ENCODE results near the gene CMTM7. TPM values are rescaled to one million over a fixed set of nuclear protein-coding genes. Genes with fewer than 3 reads are reported as not detected.

Gene CMTM7
- total and polyA plus RNA-seq, 7 experiments from 2014 or later: 38.6 to 157 (median 53.0) TPM

- Histone ChIP-seq H3K9me3 (ENCODE audit: control insufficient read depth in 2 of 3, low read length in 3 of 3) (no peaks in the 10 kb centered on the region), H3K27me3 (ENCODE audit: control insufficient read depth in 2 of 2, insufficient read depth in 2 of 2, low read length in 2 of 2) (no peaks in the 10 kb centered on the region), H3K36me3 (ENCODE audit: control insufficient read depth in 2 of 3, insufficient read depth in 3 of 3, low read length in 3 of 3) (peaks cover 0 to 4% (median 0%) of the 10 kb centered on the region in 3 experiments), H3K27ac (ENCODE audit: low read depth, low read length) (no peak overlapping the region), H3K4me1 (ENCODE audit: control insufficient read depth in 2 of 2, insufficient read depth in 2 of 2, low read length in 2 of 2) (no peaks in the 10 kb centered on the region), H3K4me3 (ENCODE audit: low read length) (no peak overlapping the region)
- ChIA-PET POLR2A (no interaction called here), CTCF (no interaction called here)
- no peak overlapping the region for H3K4me3 Mint-ChIP-seq
- no peaks in the 10 kb centered on the region for H3K9me3 Mint-ChIP-seq
- intact Hi-C loops (cut with micrococcal nuclease): no loop called here
- ATAC-seq (no peak), DNase-seq (no peak)
- peaks cover 0 to 21% (median 8%) of the 10 kb centered on the region in 7 donors for H3K4me1 Mint-ChIP-seq
- no peaks in the 10 kb centered on the region for H3K27me3 Mint-ChIP-seq
- peaks cover 0 to 35% (median 25%) of the 10 kb centered on the region in 5 donors for H3K36me3 Mint-ChIP-seq
- peak overlapping the region in 2 of 9 donors; percentile 13 to 42 for H3K27ac Mint-ChIP-seq
These were observed 35.8 kb upstream of the CMTM7 start for GRCh38 chr3:32355751-32356291.

- H3K27me3 Mint-ChIP-seq: no peaks in the 10 kb centered on the region
- CTCF ChIA-PET: interaction anchor here (0.6 kb wide), 1 partner anchor 41 kb away, joined by 6 read pairs; no protein-coding TSS in a partner anchor
- intact Hi-C loops (cut with micrococcal nuclease): no loop called here
These were observed 31.7 kb upstream of the CMTM7 start for GRCh38 chr3:32359766-32360492.

DNA sequence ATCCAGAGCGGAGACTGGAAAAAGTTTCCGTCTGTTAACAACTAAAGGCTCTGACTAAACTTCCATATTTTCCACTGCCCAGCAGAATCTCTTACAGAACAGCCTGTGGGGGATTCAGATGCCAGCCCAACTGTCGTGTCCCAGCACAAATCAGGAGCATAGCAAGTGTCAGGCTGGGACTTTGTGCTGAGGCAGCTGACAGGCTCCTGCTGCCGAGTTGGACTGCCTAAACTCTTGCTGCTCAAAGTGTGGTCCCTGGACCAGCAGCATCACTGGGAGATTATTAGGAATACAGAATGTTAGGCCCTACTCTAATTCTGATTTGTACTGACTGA, 31.2 kb upstream of the CMTM7 start:
- peaks cover 0 to 44% (median 23%) of the 10 kb centered on the region in 5 donors for H3K36me3 Mint-ChIP-seq
- H3K4me3 Mint-ChIP-seq: no peak overlapping the region
- H3K27me3 ChIP-seq (ENCODE audit: control insufficient read depth in 2 of 2, insufficient read depth in 2 of 2, low read length in 2 of 2): no peaks in the 10 kb centered on the region
- DNase-seq (no peak), ATAC-seq (no peak)
- H3K9me3 Mint-ChIP-seq: no peaks in the 10 kb centered on the region
- intact Hi-C loops (cut with micrococcal nuclease): no loop called here
- peaks cover 0 to 9% (median 4%) of the 10 kb centered on the region in 7 donors for H3K4me1 Mint-ChIP-seq
- H3K27me3 Mint-ChIP-seq: no peaks in the 10 kb centered on the region
- H3K27ac Mint-ChIP-seq: no peak overlapping the region
- H3K4me1 ChIP-seq (ENCODE audit: control insufficient read depth in 2 of 2, insufficient read depth in 2 of 2, low read length in 2 of 2): no peaks in the 10 kb centered on the region
- H3K9me3 ChIP-seq (ENCODE audit: control insufficient read depth in 2 of 3, low read length in 3 of 3): no peaks in the 10 kb centered on the region
- POLR2A ChIA-PET: no interaction called here
- H3K36me3 ChIP-seq (ENCODE audit: control insufficient read depth in 2 of 3, insufficient read depth in 3 of 3, low read length in 3 of 3): peaks cover 0 to 4% (median 0%) of the 10 kb centered on the region in 3 experiments
- CTCF ChIA-PET: no interaction called here
- no peak overlapping the region for H3K4me3 ChIP-seq (ENCODE audit: low read length)
- H3K27ac ChIP-seq (ENCODE audit: low read depth, low read length): no peak overlapping the region

More at GRCh38 chr3:32359766-32360492, 31.7 kb upstream of the CMTM7 start:
- Mint-ChIP-seq H3K4me3 (no peak overlapping the region), H3K27ac (peak overlapping the region in 3 of 9 donors; percentile 27 to 67 (median 51)), H3K4me1 (peaks cover 0 to 13% (median 3%) of the 10 kb centered on the region in 7 donors), H3K9me3 (no peaks in the 10 kb centered on the region), H3K36me3 (peaks cover 0 to 47% (median 27%) of the 10 kb centered on the region in 5 donors)
- Histone ChIP-seq H3K27me3 (ENCODE audit: control insufficient read depth in 2 of 2, insufficient read depth in 2 of 2, low read length in 2 of 2) (no peaks in the 10 kb centered on the region), H3K9me3 (ENCODE audit: control insufficient read depth in 2 of 3, low read length in 3 of 3) (no peaks in the 10 kb centered on the region), H3K36me3 (ENCODE audit: control insufficient read depth in 2 of 3, insufficient read depth in 3 of 3, low read length in 3 of 3) (peaks cover 0 to 4% (median 0%) of the 10 kb centered on the region in 3 experiments), H3K4me3 (ENCODE audit: low read length) (no peak overlapping the region), H3K4me1 (ENCODE audit: control insufficient read depth in 2 of 2, insufficient read depth in 2 of 2, low read length in 2 of 2) (no peaks in the 10 kb centered on the region), H3K27ac (ENCODE audit: low read depth, low read length) (no peak overlapping the region)
- ATAC-seq (no peak), DNase-seq (no peak)
- POLR2A ChIA-PET: no interaction called here

DNA sequence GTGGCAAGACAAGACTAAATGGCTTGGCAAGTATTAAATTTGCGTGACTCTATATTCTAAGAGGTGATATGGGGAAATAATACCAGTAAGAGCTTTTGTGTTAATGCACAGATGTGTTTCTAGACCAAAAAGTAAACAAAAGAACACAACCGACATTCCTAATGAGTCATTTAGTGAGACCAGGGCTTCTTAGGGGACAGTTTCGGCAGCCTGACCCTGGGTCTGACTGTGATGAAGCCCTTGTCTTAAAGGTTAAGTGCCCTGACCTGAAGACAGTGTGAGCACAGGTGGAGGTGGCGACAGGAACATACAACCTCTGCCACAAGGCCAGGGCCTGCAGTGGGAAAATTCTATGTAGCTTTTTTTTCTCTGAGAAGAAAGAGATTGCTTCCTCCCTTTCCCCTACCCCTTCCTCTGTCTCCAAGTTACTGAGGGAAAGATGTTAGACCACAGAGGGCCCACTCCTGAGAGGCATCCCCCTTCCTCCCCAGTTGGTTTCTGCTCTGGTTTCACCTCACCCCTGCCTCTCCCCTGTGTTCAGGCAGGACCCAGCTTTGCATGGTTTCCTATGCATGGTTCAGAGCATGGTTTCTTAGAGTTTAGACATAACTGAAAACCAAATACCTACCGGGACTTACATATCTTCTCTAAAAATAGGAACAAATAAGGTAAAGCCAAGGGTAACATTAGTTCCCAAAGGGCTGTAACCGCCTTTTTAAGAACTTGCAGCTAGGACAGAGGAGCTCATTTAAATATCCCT, 24.8 kb upstream of the CMTM7 start:
- POLR2A ChIA-PET: interaction anchor here (0.8 kb wide), 2 partner anchors 11 to 59 kb away, joined by 3 read pairs; no protein-coding TSS in a partner anchor
- CTCF ChIA-PET: interaction anchor here (1.9 kb wide), 1 partner anchor 101 kb away, joined by 7 read pairs; no protein-coding TSS in a partner anchor
- no peaks in the 10 kb centered on the region for H3K27me3 Mint-ChIP-seq
- Histone ChIP-seq H3K36me3 (ENCODE audit: control insufficient read depth in 2 of 3, insufficient read depth in 3 of 3, low read length in 3 of 3) (no peaks in the 10 kb centered on the region), H3K4me3 (ENCODE audit: low read length) (no peak overlapping the region), H3K27ac (ENCODE audit: low read depth, low read length) (no peak overlapping the region), H3K9me3 (ENCODE audit: control insufficient read depth in 2 of 3, low read length in 3 of 3) (no peaks in the 10 kb centered on the region), H3K4me1 (ENCODE audit: control insufficient read depth in 2 of 2, insufficient read depth in 2 of 2, low read length in 2 of 2) (peaks cover 0 to 12% of the 10 kb centered on the region in 2 donors), H3K27me3 (ENCODE audit: control insufficient read depth in 2 of 2, insufficient read depth in 2 of 2, low read length in 2 of 2) (no peaks in the 10 kb centered on the region)
- peaks cover 14 to 46% (median 38%) of the 10 kb centered on the region in 7 donors for H3K4me1 Mint-ChIP-seq
- peaks cover 0 to 28% (median 5%) of the 10 kb centered on the region in 5 donors for H3K36me3 Mint-ChIP-seq
- ATAC-seq (no peak), DNase-seq (no peak)
- H3K4me3 Mint-ChIP-seq: no peak overlapping the region
- H3K9me3 Mint-ChIP-seq: peaks cover 0 to 1% (median 0%) of the 10 kb centered on the region in 11 donors
- peak overlapping the region in 8 of 9 donors; percentile 75 to 97 (median 86) for H3K27ac Mint-ChIP-seq
- intact Hi-C loops (cut with micrococcal nuclease): no loop called here

DNA sequence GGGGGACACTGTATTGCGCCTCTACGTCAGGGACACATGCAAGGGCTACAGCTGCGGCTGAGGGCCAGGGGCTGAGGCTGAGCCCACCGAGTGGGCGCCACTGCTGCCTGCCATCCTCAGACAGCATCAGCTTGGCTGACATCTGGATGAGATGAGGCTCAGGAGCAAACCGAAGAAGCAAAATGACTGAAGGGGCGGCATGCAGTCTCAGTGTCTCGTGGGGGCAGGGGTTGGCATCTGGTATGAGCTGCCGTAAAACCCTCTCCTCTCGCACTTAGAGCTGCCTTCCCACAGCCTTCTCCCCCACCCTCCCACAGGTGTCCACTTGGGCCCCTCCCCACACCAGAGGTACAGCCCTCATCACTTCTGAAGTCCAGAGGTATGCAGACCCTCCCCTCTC, 24.2 kb upstream of the CMTM7 start:
- ATAC-seq (no peak), DNase-seq (no peak)
- H3K27me3 ChIP-seq (ENCODE audit: control insufficient read depth in 2 of 2, insufficient read depth in 2 of 2, low read length in 2 of 2): no peaks in the 10 kb centered on the region
- no peak overlapping the region for H3K27ac ChIP-seq (ENCODE audit: low read depth, low read length)
- ChIA-PET CTCF (interaction anchor here (1.9 kb wide), 1 partner anchor 100 kb away, joined by 7 read pairs; no protein-coding TSS in a partner anchor), POLR2A (interaction anchor here (0.8 to 0.9 kb wide), 3 partner anchors 9 to 59 kb away, joined by 3 read pairs; no protein-coding TSS in a partner anchor)
- peak overlapping the region in 6 of 9 donors; percentile 85 to 97 (median 88) for H3K27ac Mint-ChIP-seq
- peaks cover 16 to 53% (median 44%) of the 10 kb centered on the region in 7 donors for H3K4me1 Mint-ChIP-seq
- peaks cover 0 to 1% (median 0%) of the 10 kb centered on the region in 11 donors for H3K9me3 Mint-ChIP-seq
- no peak overlapping the region for H3K4me3 ChIP-seq (ENCODE audit: low read length)
- H3K36me3 Mint-ChIP-seq: peaks cover 0 to 26% (median 5%) of the 10 kb centered on the region in 5 donors
- intact Hi-C loops (cut with micrococcal nuclease): no loop called here
- no peaks in the 10 kb centered on the region for H3K27me3 Mint-ChIP-seq
- H3K4me1 ChIP-seq (ENCODE audit: control insufficient read depth in 2 of 2, insufficient read depth in 2 of 2, low read length in 2 of 2): peaks cover 0 to 18% of the 10 kb centered on the region in 2 donors
- H3K36me3 ChIP-seq (ENCODE audit: control insufficient read depth in 2 of 3, insufficient read depth in 3 of 3, low read length in 3 of 3): no peaks in the 10 kb centered on the region
- H3K4me3 Mint-ChIP-seq: no peak overlapping the region
- no peaks in the 10 kb centered on the region for H3K9me3 ChIP-seq (ENCODE audit: control insufficient read depth in 2 of 3, low read length in 3 of 3)

DNA sequence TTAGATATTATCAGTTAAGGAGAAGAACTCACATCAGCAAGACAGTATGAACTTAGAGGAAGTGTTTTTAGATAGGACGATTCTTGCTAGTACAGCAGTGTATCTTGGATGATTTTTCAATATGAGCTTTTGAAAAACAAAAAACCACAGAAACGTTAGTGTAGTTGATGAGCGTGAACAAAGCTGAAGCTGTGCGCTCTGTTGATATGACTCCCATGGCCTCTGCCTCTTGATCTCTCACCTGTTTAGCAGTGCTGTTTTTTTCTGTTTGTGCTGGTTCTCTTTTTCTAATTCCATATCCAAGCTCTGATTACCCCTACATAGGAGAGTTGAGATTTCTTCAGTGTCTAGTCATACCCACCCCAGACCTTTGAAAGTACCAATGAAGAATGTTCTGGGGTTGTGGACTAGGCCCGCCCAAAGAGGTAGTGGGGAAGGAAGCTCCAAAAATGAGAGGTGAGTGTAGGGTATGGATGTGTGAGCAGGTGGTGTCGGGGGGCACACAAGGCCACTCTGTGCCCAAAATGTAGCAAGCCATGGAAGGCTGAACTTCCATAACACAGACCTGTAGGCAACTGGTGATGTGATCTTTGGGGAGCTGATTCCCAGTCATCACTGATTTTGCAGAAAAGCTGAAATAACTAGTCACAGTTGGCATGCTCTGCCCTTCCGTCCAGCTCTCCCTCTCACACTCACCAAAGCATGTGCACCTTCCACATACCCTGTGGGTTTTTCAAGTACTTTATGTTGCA, 20.0 kb upstream of the CMTM7 start:
- DNase-seq (peak in 7 of 9 donors; percentile 49 to 86 (median 77)), ATAC-seq (peak; percentile 88)
- Mint-ChIP-seq H3K4me1 (peaks cover 22 to 70% (median 53%) of the 10 kb centered on the region in 7 donors), H3K36me3 (peaks cover 0 to 4% (median 2%) of the 10 kb centered on the region in 5 donors), H3K27ac (peak overlapping the region; percentile 93 to 99 (median 97)), H3K9me3 (peaks cover 0 to 3% (median 0%) of the 10 kb centered on the region in 11 donors), H3K4me3 (peak overlapping the region; percentile 13 to 71 (median 58)), H3K27me3 (no peaks in the 10 kb centered on the region)
- no peaks in the 10 kb centered on the region for H3K9me3 ChIP-seq (ENCODE audit: control insufficient read depth in 2 of 3, low read length in 3 of 3)
- H3K4me3 ChIP-seq (ENCODE audit: low read length): no peak overlapping the region
- H3K4me1 ChIP-seq (ENCODE audit: control insufficient read depth in 2 of 2, insufficient read depth in 2 of 2, low read length in 2 of 2): peaks cover 0 to 34% of the 10 kb centered on the region in 2 donors
- H3K36me3 ChIP-seq (ENCODE audit: control insufficient read depth in 2 of 3, insufficient read depth in 3 of 3, low read length in 3 of 3): no peaks in the 10 kb centered on the region
- peak overlapping the region; percentile 69 for H3K27ac ChIP-seq (ENCODE audit: low read depth, low read length)
- intact Hi-C loops (cut with micrococcal nuclease): loop anchor here in 1 of 2 donors (1.0 kb wide), 5 partner anchors 20 to 257 kb away; partner anchors contain the start of genes CMTM6 and CMTM7
- no peaks in the 10 kb centered on the region for H3K27me3 ChIP-seq (ENCODE audit: control insufficient read depth in 2 of 2, insufficient read depth in 2 of 2, low read length in 2 of 2)
- CTCF ChIA-PET: interaction anchor here (0.7 to 6.1 kb wide), 20 partner anchors 10 to 195 kb away, joined by 3 to 56 read pairs (median 4); partner anchors contain the start of gene CMTM7
- POLR2A ChIA-PET: interaction anchor here (0.6 to 3.3 kb wide), 33 partner anchors 10 to 839 kb away, joined by 3 to 33 read pairs (median 5); partner anchors contain the start of gene CMTM7

Measured in naive thymus-derived CD4-positive, alpha-beta T cell (primary cell).